Renal cortical epithelial cell (primary cell): ENCODE data around the gene IRF2BPL. TPM values are rescaled to one million over a fixed set of nuclear protein-coding genes. Genes with fewer than 3 reads are reported as not detected.

Source experiments
- DNase-seq: peaks from one replicate; pipeline ENCODE4 v3.0.0-alpha.2; 2011; ENCODE audit warnings: low read depth
- total RNA-seq: library from RNA; depleted of rRNA; stranded (reverse); fragments of >200 nt; gene quantifications from 2 replicates; pipeline ENCODE4 v1.2.3, GENCODE V29; 2014

Gene IRF2BPL
- 53.5 and 63.9 TPM in 2 replicates for total RNA-seq

GRCh38 chr14:77028384-77029231 is at the start of gene IRF2BPL:
Gene IRF2BPL, minus strand, starts transcription at chr14:77028708. Its CDS starts 916 bp downstream, at chr14:77027792.
- DNase-seq = peak; percentile 93

DNA sequence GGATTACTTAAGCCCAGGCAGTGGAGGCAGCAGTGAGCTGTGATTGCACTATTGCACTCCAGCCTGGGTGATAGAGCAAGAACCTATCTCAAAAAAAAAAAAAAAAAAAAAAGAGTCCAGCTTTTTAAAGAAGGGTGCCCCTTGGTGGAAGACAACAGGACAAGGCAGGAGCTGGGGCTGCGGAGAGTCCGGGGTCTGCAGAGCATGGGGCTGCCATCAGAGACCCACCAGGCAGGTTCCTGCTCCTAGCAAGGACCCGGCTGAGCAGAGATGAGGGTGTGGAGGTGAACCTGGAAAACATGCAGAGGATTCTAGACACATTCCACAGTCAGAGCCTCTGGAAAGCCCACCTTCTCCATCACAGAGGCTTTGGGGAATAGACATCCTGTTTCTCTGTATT is 48.5 kb upstream of the IRF2BPL start:
- DNase-seq = no peak

DNA sequence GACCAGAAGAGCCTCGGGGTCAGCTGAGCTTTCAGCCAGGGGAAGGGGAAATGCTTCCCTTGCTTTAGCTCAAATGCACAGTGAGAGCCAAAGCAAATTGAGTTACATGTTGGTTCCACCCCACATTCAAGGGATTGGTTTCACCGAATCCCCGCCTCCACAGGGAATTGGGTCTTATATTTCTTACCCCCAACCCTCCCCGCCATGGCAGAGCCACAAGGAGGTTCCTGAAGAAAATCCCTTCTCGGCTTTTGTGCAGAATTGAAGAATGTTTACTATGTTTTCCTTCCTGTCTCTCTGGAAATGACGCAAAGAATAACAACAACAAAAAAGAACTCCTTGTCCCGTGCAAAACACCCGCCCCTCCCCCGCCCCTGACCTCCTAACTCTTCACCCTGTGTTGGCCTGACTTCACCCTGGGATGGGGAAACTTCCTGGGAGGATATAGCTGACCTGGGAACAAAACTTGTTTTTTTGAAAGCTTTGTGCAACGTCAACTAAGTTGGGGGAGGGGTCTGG is 47.7 kb upstream of the IRF2BPL start:
- peak; percentile 65 for DNase-seq

DNA sequence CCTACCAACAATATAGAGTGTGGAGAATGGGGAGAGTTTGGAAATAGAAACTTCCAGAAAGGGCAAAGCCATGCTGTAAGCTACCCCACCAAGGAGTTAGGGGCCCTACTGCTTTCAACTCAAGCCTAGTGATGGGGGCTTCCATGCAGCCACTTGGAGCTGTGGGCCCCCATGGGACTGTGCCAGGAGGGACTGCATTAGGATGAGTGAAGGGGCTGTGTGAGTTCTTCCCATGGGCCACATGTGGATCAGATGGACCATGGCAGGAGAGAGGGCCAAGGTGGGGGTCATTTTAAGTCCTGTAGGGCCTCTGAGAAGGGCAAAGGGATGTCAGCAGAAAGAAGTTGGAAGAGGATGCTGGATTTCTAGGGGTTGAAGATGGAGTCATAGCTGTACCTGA is 46.5 kb upstream of the IRF2BPL start:
- DNase-seq = no peak

DNA sequence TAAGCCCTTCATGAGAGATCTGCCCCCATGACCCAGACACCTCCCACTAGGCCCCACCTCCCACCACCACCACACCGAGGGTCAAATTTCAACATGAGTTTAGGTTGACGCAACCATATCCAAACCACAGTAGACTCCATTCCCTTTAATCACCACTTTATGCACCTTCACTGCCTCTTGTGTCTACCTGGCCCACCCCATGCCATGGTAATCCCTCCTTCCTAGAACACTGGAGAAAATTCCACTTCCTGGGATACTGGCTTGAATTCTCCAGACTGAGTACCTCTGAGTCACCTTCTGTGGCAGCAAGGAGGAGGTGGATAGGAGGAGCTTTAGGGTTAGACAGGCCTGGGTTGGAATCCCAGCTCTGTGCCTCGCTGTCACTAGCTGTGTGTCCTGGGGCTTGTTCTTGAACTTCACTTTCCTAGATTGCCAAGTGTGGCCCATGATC is 43.5 kb upstream of the IRF2BPL start:
- peak; percentile 81 for DNase-seq

DNA sequence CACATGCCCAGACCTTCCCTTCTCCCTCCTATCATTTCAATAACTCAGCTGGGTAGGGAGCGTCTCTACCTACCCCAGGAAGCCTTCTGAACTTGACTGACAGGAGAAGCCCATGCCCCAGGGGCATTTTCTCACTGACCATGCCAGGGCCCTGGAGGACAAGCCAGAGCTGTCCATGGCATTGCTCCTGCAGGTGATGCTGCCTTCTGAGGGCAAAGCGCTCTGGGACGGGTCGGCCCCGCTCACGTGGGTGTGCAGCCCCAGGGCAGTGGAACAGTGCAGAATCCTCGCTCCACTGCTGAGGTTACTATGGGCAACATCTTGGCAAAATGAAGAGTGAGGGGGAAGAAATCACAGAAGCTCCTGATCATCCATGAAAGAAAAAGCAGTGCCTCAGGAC is 41.0 kb upstream of the IRF2BPL start:
- no peak for DNase-seq

DNA sequence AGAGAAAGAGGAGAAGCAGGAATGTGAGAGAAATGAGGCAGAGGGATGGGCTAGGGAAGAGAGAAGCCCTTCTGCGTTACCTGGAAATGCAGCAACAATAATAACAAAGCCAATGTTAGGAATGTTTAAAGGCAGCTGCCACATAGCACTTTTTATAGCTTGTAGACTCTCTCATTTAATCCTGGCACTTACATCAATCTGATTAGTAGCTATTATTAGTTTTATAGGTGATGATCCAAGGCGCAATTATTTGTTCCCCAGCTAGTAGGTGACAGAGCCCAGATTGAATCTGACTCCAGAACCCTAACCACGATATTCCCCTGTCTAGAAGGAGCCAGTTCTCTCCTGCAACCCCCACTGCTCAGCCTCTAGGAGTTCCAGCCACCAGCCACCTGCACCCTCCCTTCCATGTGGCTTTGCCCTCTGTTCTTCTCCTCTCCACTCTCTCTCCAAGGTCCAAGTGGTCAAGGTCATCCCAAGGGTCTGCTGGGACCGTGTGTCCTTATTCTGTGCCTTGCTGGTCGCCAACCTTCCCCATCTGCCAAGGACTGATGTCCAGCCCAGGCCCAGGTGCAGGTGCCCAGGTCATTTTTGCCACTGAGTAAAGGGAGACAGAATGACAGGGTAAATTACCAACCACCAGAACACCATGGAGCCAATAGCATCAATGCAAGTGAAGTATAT is 40.2 kb upstream of the IRF2BPL start:
- DNase-seq = no peak

DNA sequence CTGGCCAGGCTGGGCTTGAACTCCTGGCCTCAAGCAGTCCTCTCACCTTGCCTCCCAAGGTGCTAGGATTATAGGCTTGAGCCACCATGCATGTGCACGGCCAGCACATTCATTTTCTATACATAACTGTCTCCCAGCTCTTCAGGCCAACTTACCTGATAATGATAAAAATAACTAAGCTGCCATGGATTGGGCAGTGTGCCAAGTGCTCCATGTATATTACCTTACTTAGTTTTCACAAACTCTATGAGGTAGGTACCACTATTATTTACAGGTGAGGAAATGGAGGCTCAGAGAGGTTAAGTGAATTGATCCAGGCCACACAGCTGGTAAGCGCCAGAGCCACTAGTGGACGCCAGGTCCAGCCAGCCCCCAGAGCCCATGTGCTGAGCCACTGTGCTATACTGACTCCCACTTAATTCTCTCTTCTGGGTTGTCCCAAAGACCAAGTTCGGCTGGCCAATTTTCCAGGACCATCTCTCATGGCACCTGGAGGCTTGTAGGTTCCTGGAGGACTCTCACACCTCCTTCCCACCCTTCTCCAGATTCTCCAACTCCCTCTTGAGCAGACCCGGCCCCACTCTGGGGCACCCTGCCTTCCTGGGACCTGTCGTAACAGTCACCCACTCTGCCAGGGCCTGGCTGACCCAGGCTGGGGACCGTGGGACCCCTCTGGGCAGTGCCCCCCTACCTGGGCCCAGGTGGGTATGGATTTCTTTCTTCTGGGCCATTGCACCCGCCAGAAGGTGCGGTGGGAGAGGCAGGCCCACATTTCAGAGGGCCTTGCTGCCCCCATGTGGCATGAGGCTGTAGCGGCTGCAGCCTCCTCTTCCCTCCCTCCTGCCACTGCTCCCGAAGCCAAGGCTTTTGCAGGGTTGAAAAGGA is 39.4 kb upstream of the IRF2BPL start:
- no peak for DNase-seq

DNA sequence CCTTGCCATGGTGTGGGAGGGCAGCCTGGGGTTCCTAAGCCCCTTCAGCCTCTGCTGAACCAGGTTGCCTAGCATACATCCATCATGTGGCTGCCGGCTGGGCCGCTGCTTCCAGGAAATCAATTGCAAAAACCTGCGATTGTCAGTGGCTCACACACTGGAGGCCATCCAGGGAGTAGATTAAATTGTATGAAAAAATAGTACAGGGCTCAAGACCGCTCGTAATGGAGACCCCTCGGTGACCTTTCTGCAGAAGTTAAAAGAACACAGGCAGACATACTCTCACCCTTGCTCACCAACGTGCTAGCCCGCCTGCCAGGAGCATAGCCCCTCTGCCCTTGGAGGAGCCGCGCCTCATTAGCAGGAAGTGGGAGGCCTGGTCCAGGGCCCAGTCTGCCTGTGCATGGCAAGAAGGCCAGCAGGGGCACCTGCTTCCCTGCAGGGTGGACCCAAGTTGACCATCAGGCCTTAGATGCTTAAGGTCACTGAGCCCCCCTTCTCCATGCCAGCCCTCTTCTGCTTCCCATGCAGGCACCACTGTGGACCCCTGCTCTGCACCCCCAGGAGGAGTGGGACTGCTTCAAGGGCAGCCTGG is 38.2 kb upstream of the IRF2BPL start:
- DNase-seq = no peak

DNA sequence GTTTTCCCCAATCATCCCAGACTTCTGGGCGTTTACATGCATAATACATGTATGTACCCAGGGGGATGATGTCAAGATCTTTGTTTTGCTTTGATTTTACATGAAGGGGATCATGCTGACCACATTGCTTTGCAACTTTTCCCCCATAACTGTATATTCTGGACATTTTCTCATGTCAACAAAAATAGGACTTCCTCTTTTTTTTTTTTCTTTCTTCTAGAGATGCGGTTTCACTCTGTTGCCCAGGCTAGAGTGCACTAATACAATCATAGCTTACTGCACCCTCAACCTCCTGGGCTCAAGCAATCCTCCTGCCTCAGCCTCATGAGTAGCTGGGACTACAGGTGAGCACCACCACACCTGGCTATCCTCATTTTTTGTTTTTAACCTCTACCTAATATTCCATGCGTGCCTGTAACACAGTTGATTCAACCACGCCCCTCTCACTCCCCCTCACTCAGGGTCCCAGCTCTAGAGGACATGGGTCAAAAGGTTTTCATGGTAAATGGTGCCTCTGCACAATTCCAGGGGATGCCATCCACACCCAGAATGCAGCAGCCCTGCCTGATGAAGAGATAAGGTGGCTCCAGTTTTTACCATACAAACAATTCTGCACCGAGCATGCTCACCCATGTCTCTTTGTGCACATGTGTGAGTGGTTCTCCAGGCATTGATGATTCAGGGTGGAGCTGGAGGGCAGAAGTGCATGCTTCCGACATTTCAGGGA is 37.5 kb upstream of the IRF2BPL start:
- no peak for DNase-seq

DNA sequence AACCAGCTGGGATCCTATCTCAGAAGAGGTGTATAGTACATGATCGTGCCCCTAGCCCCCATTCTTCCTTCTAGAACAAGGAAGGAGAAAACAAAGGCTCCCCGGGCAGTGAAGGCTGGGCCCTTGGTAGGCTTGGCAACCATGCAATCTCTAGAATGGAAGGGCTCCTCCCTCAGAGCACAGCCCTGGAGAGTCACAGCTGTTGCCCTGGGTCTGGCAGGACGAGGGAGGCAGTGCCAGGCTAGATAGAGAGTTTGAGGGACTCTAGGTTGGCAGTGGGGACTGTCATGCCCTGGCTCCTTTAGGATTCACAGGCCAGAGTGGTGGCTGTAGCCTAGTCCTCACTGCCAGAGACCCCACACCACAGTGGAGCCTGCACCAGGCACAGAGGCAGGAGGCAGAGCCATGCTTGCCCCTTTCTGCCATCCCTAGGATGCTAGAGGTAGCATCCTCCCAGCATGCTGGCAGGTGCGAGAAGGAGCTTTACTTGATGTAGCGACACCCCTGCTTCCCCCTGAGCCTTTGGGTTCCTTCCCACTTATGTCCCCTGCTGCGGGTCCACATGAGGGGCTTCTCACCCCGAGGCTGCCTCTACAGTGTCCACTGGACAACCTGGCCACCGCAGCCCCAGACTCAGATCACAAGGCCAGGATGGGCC is 36.1 kb upstream of the IRF2BPL start:
- DNase-seq = no peak

- no peak for DNase-seq
Measured at GRCh38 chr14:77063571-77064171, 35.2 kb upstream of the IRF2BPL start.

- no peak for DNase-seq
Measured at GRCh38 chr14:77062261-77062660, 33.8 kb upstream of the IRF2BPL start.

DNA sequence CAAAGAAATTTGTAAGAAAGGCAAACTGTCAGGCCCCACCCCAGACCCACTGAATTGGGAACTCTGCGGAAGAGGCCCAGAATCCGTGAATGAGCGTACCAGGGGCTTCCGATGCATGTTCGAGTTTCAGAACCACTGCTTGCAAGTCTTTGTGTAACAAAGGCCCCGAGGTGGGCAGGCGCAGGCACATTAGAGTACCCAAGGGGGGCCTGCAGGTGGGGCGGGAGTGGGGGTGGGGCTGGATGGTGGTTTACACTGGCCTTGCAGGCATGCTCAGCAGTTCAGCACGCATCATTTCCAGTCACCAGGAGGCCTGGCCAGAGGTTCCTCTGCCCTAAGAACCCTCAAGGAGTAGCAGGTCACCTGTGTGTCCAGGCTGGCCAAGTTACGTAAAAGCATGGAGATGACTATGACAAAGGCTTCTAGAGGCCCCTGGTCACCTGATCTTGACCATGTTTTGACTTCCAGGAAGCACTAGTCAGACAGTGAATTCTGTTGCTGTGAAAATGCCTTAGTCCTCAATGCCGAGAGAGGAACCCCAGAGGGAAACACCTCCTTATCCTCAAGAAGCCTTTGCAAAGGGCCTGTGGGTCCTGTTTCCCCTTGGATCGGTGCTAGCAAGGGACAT is 33.2 kb upstream of the IRF2BPL start:
- DNase-seq = no peak

- DNase-seq = peak; percentile 91
Measured at GRCh38 chr14:77059276-77059915, 30.9 kb upstream of the IRF2BPL start.

- no peak for DNase-seq
Measured at GRCh38 chr14:77058785-77059184, 30.3 kb upstream of the IRF2BPL start.

DNA sequence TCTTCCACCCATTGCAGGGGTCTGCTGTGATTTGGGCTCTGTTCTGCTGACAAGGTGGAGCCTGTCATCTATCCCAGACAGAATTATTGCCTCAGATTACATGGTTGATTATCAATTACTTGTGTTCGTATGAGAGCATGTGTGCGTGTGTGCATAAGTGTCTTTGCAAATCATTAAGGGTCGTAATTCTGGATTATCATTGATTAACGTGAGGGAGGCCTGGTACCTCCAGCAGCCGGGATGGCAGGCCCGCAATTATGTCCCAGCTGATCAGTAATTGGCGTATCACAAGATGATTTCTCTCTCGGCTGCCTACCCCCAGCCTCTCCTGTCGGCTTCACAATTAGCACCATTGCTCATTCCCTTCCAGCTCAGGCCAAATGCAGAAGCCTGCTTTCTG is 29.6 kb upstream of the IRF2BPL start:
- DNase-seq = no peak

GRCh38 chr14:77055981-77056380 is 27.5 kb upstream of the IRF2BPL start:
- DNase-seq = no peak

DNA sequence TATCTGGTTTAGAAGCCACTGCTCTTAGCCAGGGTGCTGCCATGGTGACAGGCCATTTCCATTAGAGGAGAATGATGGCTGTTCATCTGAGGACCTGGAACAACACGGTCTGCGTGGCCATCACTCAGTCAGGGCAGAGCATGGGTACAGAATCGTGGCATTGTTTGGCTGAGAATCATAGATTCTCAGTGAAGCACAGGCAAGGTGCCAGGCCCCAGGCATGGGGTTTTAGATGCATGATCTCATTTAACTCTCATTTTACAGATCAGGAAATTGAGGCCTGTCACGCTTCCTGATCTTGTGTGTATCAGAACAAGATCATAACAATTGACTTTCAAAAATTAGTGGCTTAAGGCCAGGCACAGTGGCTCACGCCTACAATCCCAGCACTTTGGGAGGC is 26.8 kb upstream of the IRF2BPL start:
- no peak for DNase-seq
